HCT116 (cell line): ENCODE data around the gene PLCB4. TPM values are rescaled to one million over a fixed set of nuclear protein-coding genes. Genes with fewer than 3 reads are reported as not detected.

Source experiments
- ATAC-seq: fragments of 200-7000 bp; cut with Tn5 transposase; 2 replicates; pipeline ENCODE4 v1.9.1; 2020; ENCODE audit warnings: mild to moderate bottlenecking, moderate library complexity
- BruUV-seq: library from RNA; stranded (reverse); fragments of 400-500 nt; replicated peaks from 2 replicates; lab custom pipeline; 2021; lab: Mats Ljungman, UMichigan
- CTCF ChIA-PET: fragments of 300-600 bp; sonication (Branson Sonifier 250); formaldehyde crosslinking; loops from one replicate; lab custom pipeline; 2021; ENCODE audit warnings: antibody characterized with exemption; lab: Charles Lee
- POLR2A ChIA-PET: fragments of 300-600, 350-600 bp; sonication (Branson Sonifier 250); formaldehyde crosslinking; loops from one replicate; lab custom pipeline; 2021; ENCODE audit warnings: antibody characterized with exemption; lab: Charles Lee
- RAD21 ChIA-PET, 2 experiments: fragments of 300-600 bp; sonication (Branson Sonifier 250); formaldehyde crosslinking; loops; one replicate each; lab custom pipeline; 2023; ENCODE audit warnings: low total read pairs in 2 of 2; ENCODE audit not compliant: uncharacterized antibody in 2 of 2, unreplicated experiment in 2 of 2, low non-redundant PET in 1 of 2; lab: Charles Lee
- DNase-seq: peaks from one replicate; pipeline ENCODE4 v3.0.0-alpha.2; 2010; ENCODE audit warnings: low read depth, low spot score
- H2AFZ ChIP-seq: fragments of 200-600 bp; shearing (Covaris generic), sonication (generic); 2 replicates; pipeline ENCODE4 v1.6.1; 2017; ENCODE audit warnings: low read depth, mixed run types, mixed read lengths, antibody characterized with exemption, low read length; ENCODE audit not compliant: poor library complexity, severe bottlenecking
- H3K27ac ChIP-seq: 2 replicates; pipeline ENCODE4 v1.5.1; 2012; ENCODE audit warnings: low read depth, low read length
- H3K27me3 ChIP-seq: fragments of 200-600 bp; sonication (generic); 2 replicates; pipeline ENCODE4 v1.6.1; 2016; ENCODE audit warnings: mixed run types, low read length, mixed read lengths; ENCODE audit not compliant: insufficient read depth
- H3K36me3 ChIP-seq, 2 experiments: fragments of 200-500 bp in 1 of 2; fragments of 200-600 bp in 1 of 2; sonication (Bioruptor generic) in 1 of 2; sonication (generic) in 1 of 2; 2 replicates each; pipeline versions ENCODE4 v1.5.1 to v1.6.1; 2014 to 2016; ENCODE audit warnings: low read length in 2 of 2, inconsistent platforms in 1 of 2, mixed read lengths in 1 of 2, mixed run types in 1 of 2; ENCODE audit not compliant: insufficient read depth in 2 of 2, control insufficient read depth in 1 of 2
- H3K4me1 ChIP-seq, 2 experiments: fragments of 200-600 bp in 1 of 2; sonication (generic) in 1 of 2; 2 replicates each; pipeline versions ENCODE4 v1.5.1 to v1.6.1; 2012 to 2017; ENCODE audit warnings: low read length in 2 of 2, inconsistent platforms in 1 of 2, mild to moderate bottlenecking in 1 of 2, mixed read lengths in 1 of 2, mixed run types in 1 of 2, moderate library complexity in 1 of 2; ENCODE audit not compliant: insufficient read depth in 2 of 2, control insufficient read depth in 1 of 2
- H3K4me2 ChIP-seq: fragments of 200-600 bp; sonication (generic); 2 replicates; pipeline ENCODE4 v1.6.1; 2017; ENCODE audit warnings: mixed run types, low read length, mixed read lengths
- H3K4me3 ChIP-seq, 2 experiments: fragments of 200-600 bp in 1 of 2; sonication (generic) in 1 of 2; replicated peaks in 1 of 2; 2 replicates each; pipeline ENCODE4 v1.5.1; 2011 to 2016; ENCODE audit warnings: low read length in 2 of 2, control low read depth in 1 of 2, low read depth in 1 of 2, mild to moderate bottlenecking in 1 of 2, mixed read lengths in 1 of 2, mixed run types in 1 of 2
- H3K79me2 ChIP-seq: fragments of 200-600 bp; sonication (generic); 2 replicates; pipeline ENCODE4 v1.6.1; 2017; ENCODE audit warnings: mild to moderate bottlenecking, mixed run types, low read length, moderate library complexity, mixed read lengths; ENCODE audit not compliant: insufficient read depth
- H3K9ac ChIP-seq: fragments of 200-600 bp; sonication (generic); 2 replicates; pipeline ENCODE4 v1.6.1; 2016; ENCODE audit warnings: low read length, mixed read lengths
- H3K9me2 ChIP-seq: fragments of 200-600 bp; sonication (generic), shearing (Covaris generic); 2 replicates; pipeline ENCODE4 v1.6.1; 2017; ENCODE audit warnings: mixed run types, mild to moderate bottlenecking, moderate library complexity; ENCODE audit not compliant: insufficient read depth
- H3K9me3 ChIP-seq, 2 experiments: fragments of 200-500 bp in 1 of 2; fragments of 200-600 bp in 1 of 2; sonication (Bioruptor generic) in 1 of 2; sonication (generic) in 1 of 2; 2 replicates each; pipeline ENCODE4 v1.6.1; 2014 to 2017; ENCODE audit warnings: low read length in 2 of 2, mixed read lengths in 2 of 2, inconsistent platforms in 1 of 2, low read depth in 1 of 2, mild to moderate bottlenecking in 1 of 2, mixed run types in 1 of 2, moderate library complexity in 1 of 2; ENCODE audit not compliant: control insufficient read depth in 1 of 2, insufficient read depth in 1 of 2
- H4K20me1 ChIP-seq: fragments of 200-600 bp; sonication (generic), shearing (Covaris generic); 2 replicates; pipeline ENCODE4 v1.6.1; 2017; ENCODE audit warnings: mixed run types, mild to moderate bottlenecking, moderate library complexity; ENCODE audit not compliant: insufficient read depth
- CEBPB ChIP-seq: IDR thresholded peaks from 2 replicates; pipeline ENCODE4 v1.6.1; 2012; ENCODE audit warnings: low read depth
- EZH2phosphoT487 ChIP-seq: fragments of 200-600 bp; IDR thresholded peaks from 2 replicates; pipeline ENCODE4 v1.6.1; 2018; ENCODE audit warnings: antibody characterized with exemption, borderline replicate concordance
- REST ChIP-seq: IDR thresholded peaks from 2 replicates; pipeline ENCODE4 v1.6.1; 2012; ENCODE audit warnings: low read depth
- ZNF274 ChIP-seq: fragments of 200-500 bp; sonication (Bioruptor generic); IDR thresholded peaks from 2 replicates; pipeline ENCODE4 v1.6.1; 2014; ENCODE audit warnings: mild to moderate bottlenecking, low read depth, low read length, inconsistent platforms
- intact Hi-C: fragments of 100-400 bp; cut with micrococcal nuclease; formaldehyde crosslinking; loops from 2 replicates; pipeline ENCODE4 v1.10.0; 2022
- total RNA-seq: library from RNA; stranded (reverse); gene quantifications from one replicate; pipeline ENCODE4 v1.2.1, GENCODE V29; 2021; ENCODE audit not compliant: unreplicated experiment
- TF ChIP-seq, protein P1 (sequence below): IDR thresholded peaks from 2 replicates; pipeline ENCODE4 v1.6.1; 2011; ENCODE audit warnings: mild to moderate bottlenecking, low read length, moderate library complexity; ENCODE audit not compliant: insufficient replicate concordance; ENCODE audit errors: extremely low read depth

Gene PLCB4
- total RNA-seq, 1 experiment from 2014 or later: 2.5 TPM

- no peak overlapping the region for H2AFZ ChIP-seq
- H3K9me3 ChIP-seq: no peaks in the 10 kb centered on the region
- TF ChIP-seq ZNF274 (no peak), EZH2phosphoT487 (no peak), REST (no peak), CEBPB (no peak)
- TF ChIP-seq, protein P1, sequence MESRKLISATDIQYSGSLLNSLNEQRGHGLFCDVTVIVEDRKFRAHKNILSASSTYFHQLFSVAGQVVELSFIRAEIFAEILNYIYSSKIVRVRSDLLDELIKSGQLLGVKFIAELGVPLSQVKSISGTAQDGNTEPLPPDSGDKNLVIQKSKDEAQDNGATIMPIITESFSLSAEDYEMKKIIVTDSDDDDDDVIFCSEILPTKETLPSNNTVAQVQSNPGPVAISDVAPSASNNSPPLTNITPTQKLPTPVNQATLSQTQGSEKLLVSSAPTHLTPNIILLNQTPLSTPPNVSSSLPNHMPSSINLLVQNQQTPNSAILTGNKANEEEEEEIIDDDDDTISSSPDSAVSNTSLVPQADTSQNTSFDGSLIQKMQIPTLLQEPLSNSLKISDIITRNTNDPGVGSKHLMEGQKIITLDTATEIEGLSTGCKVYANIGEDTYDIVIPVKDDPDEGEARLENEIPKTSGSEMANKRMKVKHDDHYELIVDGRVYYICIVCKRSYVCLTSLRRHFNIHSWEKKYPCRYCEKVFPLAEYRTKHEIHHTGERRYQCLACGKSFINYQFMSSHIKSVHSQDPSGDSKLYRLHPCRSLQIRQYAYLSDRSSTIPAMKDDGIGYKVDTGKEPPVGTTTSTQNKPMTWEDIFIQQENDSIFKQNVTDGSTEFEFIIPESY: no peak
- H4K20me1 ChIP-seq: no peaks in the 10 kb centered on the region
- H3K79me2 ChIP-seq: no peaks in the 10 kb centered on the region
- ChIA-PET RAD21 (no interaction called here), CTCF (no interaction called here), POLR2A (no interaction called here)
- H3K9ac ChIP-seq: no peak overlapping the region
- no peak overlapping the region for H3K27ac ChIP-seq
- H3K4me3 ChIP-seq: no peak overlapping the region
- no peaks in the 10 kb centered on the region for H3K4me1 ChIP-seq
- no peaks in the 10 kb centered on the region for H3K36me3 ChIP-seq
- intact Hi-C loops: no loop called here
- no peaks in the 10 kb centered on the region for H3K27me3 ChIP-seq
- no peak for ATAC-seq
- BruUV-seq: no TSS peak
- DNase-seq: no peak
- no peak overlapping the region for H3K4me2 ChIP-seq
- no peaks in the 10 kb centered on the region for H3K9me2 ChIP-seq
These were observed 23.2 kb downstream of the PLCB4 start for GRCh38 chr20:9092113-9092512.
